Subcutaneous adipose tissue (tissue), 4 donors: Measurements from ENCODE around the gene ID4. TPM values are rescaled to one million over a fixed set of nuclear protein-coding genes. Genes with fewer than 3 reads are reported as not detected.

ENCODE experiments used
- total RNA-seq, 4 donors: library from RNA; depleted of rRNA; stranded (reverse); fragments of >200 nt; gene quantifications; one replicate each; pipeline ENCODE4 v1.1.0, GENCODE V29; 2016
- TF ChIP-seq, protein P1 (sequence below): fragments of 450-650 bp; IDR thresholded peaks from one replicate; pipeline ENCODE4 v1.5.1; 2016; ENCODE audit warnings: low read depth, mild to moderate bottlenecking, control low read depth, antibody characterized with exemption, moderate library complexity

The ID4 gene
- total RNA-seq, 4 donors from 2014 or later, result 10.0 to 88.7 (median 39.2) TPM

DNA sequence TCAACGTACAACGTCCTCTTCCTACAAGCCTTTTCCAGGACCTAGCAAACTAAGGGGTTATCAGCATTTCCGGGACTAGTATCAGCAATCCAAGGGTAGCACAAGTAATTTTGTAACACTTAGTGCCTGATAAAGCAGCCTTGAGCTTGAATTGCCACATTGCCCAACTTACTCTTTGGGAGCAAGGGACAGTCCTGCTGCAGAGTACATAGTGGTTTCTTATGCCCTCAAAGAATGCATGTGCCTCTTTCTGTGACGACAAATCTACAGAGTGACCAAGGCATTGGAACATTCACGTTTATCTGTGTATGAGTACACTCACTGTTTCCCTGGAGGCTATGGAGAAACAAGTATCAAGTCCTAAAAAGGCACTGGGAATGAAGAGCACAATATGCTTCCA is 3.2 kb upstream of the ID4 start:
- TF ChIP-seq, protein P1, sequence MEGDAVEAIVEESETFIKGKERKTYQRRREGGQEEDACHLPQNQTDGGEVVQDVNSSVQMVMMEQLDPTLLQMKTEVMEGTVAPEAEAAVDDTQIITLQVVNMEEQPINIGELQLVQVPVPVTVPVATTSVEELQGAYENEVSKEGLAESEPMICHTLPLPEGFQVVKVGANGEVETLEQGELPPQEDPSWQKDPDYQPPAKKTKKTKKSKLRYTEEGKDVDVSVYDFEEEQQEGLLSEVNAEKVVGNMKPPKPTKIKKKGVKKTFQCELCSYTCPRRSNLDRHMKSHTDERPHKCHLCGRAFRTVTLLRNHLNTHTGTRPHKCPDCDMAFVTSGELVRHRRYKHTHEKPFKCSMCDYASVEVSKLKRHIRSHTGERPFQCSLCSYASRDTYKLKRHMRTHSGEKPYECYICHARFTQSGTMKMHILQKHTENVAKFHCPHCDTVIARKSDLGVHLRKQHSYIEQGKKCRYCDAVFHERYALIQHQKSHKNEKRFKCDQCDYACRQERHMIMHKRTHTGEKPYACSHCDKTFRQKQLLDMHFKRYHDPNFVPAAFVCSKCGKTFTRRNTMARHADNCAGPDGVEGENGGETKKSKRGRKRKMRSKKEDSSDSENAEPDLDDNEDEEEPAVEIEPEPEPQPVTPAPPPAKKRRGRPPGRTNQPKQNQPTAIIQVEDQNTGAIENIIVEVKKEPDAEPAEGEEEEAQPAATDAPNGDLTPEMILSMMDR, result no peak

DNA sequence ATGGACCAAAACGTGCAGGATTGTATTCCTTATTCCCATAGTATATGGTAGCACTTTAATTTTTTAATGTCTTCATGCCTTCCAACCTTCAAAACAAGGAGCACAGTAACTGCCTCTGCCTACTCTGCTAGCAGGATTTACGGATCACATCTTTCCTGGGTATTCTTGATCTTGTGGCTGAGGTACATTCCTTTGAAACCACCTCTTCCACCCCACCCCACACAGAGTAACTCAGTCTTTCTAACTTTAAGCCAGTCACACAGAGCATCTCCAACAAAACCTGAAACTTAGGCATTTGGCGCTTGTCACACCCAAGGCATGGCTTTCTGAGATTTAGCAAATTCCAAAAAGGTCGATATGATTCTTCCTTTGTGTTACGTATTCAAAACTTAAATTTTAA is 2.3 kb upstream of the ID4 start:
- TF ChIP-seq, protein P1, result no peak

DNA sequence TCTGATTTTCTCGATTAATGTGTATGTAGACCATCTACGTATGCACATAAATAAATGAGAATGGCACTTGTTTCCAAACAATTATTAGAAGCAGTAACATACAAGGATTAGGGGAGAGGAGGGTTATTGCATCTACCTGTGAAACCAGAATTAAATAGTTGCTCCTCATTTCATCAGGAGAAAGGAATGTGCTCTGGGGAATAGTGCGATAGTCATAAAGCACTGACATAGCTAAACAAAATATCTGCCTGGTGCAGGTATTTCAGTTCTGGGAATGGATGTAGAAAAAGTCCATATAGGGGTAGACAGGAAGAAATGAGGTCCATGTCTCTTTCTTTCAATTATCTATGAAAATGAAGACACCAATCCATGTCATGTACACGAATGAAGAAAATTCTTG is 1.6 kb upstream of the ID4 start:
- TF ChIP-seq, protein P1, result no peak

DNA sequence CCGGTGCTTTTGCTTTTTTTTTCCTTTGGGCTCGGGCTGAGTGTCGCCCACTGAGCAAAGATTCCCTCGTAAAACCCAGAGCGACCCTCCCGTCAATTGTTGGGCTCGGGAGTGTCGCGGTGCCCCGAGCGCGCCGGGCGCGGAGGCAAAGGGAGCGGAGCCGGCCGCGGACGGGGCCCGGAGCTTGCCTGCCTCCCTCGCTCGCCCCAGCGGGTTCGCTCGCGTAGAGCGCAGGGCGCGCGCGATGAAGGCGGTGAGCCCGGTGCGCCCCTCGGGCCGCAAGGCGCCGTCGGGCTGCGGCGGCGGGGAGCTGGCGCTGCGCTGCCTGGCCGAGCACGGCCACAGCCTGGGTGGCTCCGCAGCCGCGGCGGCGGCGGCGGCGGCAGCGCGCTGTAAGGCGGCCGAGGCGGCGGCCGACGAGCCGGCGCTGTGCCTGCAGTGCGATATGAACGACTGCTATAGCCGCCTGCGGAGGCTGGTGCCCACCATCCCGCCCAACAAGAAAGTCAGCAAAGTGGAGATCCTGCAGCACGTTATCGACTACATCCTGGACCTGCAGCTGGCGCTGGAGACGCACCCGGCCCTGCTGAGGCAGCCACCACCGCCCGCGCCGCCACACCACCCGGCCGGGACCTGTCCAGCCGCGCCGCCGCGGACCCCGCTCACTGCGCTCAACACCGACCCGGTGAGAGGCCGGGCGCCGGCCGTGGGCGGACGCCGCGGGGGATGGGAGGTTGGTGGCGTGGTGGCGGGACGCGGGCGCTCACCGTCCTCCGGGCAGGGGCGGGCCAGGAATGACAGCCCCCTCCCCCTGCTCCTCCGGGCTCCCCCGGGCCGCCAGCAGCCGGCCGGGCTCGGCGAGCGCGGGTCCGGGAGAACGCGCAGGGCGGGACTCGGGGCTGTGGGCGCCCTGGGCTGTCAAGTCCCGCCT is 606 bp downstream of the ID4 start:
- TF ChIP-seq, protein P1, result no peak

DNA sequence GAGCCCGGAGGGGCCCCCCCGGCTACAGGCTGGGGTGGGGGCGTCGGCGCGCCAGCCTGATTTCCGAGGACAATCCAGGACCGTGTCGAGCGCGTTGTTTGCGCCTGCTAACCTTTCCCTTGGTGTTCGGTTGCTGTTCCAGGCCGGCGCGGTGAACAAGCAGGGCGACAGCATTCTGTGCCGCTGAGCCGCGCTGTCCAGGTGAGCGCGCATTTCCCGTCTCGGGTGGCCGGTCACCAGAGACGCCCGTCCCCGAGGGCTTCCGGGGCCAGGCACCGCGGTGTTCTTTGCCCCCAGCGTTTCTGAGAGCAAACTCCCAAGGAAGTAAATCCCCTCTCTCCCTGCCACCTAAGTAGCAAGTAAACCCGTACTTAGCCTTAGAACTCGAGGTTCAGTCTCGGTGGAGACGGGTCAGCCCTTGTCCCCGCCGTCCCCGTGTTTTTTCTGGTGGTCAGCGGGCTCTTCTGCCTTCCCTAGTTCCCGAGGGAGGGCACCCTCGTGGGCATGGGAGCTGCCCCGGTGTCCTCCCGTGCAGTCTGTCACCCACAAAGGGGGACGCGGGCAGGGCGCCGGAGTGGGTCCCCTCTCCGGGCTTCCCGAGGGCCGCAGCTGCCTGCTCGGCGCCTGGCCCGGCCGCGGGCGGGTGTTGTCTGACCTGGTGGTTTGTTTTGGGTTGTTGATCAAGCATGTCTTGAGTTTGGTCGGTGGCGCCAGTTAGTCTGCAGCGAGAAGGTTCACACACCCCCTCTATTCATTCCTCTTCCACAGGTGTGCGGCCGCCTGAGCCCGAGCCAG is 1.5 kb downstream of the ID4 start:
- TF ChIP-seq, protein P1, result no peak

DNA sequence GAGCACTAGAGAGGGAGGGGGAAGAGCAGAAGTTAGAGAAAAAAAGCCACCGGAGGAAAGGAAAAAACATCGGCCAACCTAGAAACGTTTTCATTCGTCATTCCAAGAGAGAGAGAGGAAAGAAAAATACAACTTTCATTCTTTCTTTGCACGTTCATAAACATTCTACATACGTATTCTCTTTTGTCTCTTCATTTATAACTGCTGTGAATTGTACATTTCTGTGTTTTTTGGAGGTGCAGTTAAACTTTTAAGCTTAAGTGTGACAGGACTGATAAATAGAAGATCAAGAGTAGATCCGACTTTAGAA is 2.0 kb downstream of the ID4 start:
- TF ChIP-seq, protein P1, result no peak

DNA sequence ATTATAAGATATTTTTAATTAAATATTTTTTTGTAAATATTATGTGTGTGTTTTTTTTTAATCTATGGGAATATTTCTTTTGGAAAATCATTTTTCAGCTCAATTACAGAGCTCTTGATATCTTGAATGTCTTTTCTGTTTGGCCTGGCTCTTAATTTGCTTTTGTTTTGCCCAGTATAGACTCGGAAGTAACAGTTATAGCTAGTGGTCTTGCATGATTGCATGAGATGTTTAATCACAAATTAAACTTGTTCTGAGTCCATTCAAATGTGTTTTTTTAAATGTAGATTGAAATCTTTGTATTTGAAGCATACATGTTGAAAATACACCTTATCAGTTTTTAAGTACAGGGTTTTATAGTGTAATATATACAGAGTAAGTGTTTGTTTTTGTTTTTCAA is 2.6 kb downstream of the ID4 start:
- TF ChIP-seq, protein P1, result no peak
